Trophoblast cell (in vitro differentiated cells and primary cell): Measurements from ENCODE around the gene IL1RN.
A peak's percentile ranks its signal among the peaks of the same experiment; 100 is the strongest.

Experiments
- DNase-seq, 2 donors: peaks; one replicate each; pipeline ENCODE4 v3.0.0-alpha.2; 2016
- H2AFZ ChIP-seq: 2 replicates; pipeline ENCODE4 v1.6.1; 2013; ENCODE audit warnings: low read length, moderate library complexity, mild to moderate bottlenecking; ENCODE audit not compliant: insufficient read depth, poor library complexity
- H2AK5ac ChIP-seq: 2 replicates; pipeline ENCODE4 v1.6.1; 2013; ENCODE audit warnings: mild to moderate bottlenecking, low read length
- H2BK120ac ChIP-seq: 2 replicates; pipeline ENCODE4 v1.6.1; 2013; ENCODE audit warnings: low read length, mild to moderate bottlenecking, moderate library complexity; ENCODE audit not compliant: insufficient read depth, poor library complexity
- H2BK12ac ChIP-seq: 2 replicates; pipeline ENCODE4 v1.6.1; 2013; ENCODE audit warnings: mild to moderate bottlenecking, low read length, moderate library complexity
- H2BK5ac ChIP-seq: 2 replicates; pipeline ENCODE4 v1.6.1; 2013; ENCODE audit warnings: low read length, low read depth, moderate library complexity, mild to moderate bottlenecking; ENCODE audit not compliant: poor library complexity
- H3K14ac ChIP-seq: 2 replicates; pipeline ENCODE4 v1.6.1; 2013; ENCODE audit warnings: mild to moderate bottlenecking, low read length
- H3K18ac ChIP-seq: 2 replicates; pipeline ENCODE4 v1.6.1; 2013; ENCODE audit warnings: mild to moderate bottlenecking, low read length
- H3K23ac ChIP-seq: 2 replicates; pipeline ENCODE4 v1.6.1; 2013; ENCODE audit warnings: low read length
- H3K27ac ChIP-seq: 2 replicates; pipeline ENCODE4 v1.5.1; 2013; ENCODE audit warnings: low read depth, mild to moderate bottlenecking, inconsistent platforms, low read length, moderate library complexity
- H3K27me3 ChIP-seq: 2 replicates; pipeline ENCODE4 v1.6.1; 2013; ENCODE audit warnings: inconsistent platforms, mild to moderate bottlenecking, low read length, moderate library complexity; ENCODE audit not compliant: insufficient read depth
- H3K36me3 ChIP-seq, 2 experiments: 1 replicate in 1 of 2; 2 replicates in 1 of 2; pipeline ENCODE4 v1.6.1; 2013; ENCODE audit warnings: low read length in 2 of 2, mild to moderate bottlenecking in 2 of 2, moderate library complexity in 1 of 2; ENCODE audit not compliant: insufficient read depth in 2 of 2, control insufficient read depth in 1 of 2
- H3K4ac ChIP-seq: 2 replicates; pipeline ENCODE4 v1.6.1; 2013; ENCODE audit warnings: low read depth, mild to moderate bottlenecking, low read length, moderate library complexity
- H3K4me1 ChIP-seq, 2 experiments: 1 replicate in 1 of 2; 2 replicates in 1 of 2; pipeline ENCODE4 v1.6.1; 2013; ENCODE audit warnings: low read length in 2 of 2, mild to moderate bottlenecking in 2 of 2, moderate library complexity in 1 of 2; ENCODE audit not compliant: insufficient read depth in 2 of 2, control insufficient read depth in 1 of 2
- H3K4me2 ChIP-seq: 2 replicates; pipeline ENCODE4 v1.6.1; 2013; ENCODE audit warnings: inconsistent platforms, mild to moderate bottlenecking, low read length, moderate library complexity
- H3K4me3 ChIP-seq: 2 replicates; pipeline ENCODE4 v1.5.1; 2013; ENCODE audit warnings: mild to moderate bottlenecking, low read depth, low read length, inconsistent platforms
- H3K79me1 ChIP-seq: one replicate; pipeline ENCODE4 v1.6.1; 2013; ENCODE audit warnings: low read length
- H3K79me2 ChIP-seq: 2 replicates; pipeline ENCODE4 v1.6.1; 2013; ENCODE audit warnings: low read length, mild to moderate bottlenecking; ENCODE audit not compliant: control insufficient read depth, insufficient read depth, poor library complexity
- H3K9ac ChIP-seq: 2 replicates; pipeline ENCODE4 v1.6.1; 2013; ENCODE audit warnings: mild to moderate bottlenecking, low read length
- H3K9me3 ChIP-seq: 2 replicates; pipeline ENCODE4 v1.6.1; 2013; ENCODE audit warnings: low read depth, mild to moderate bottlenecking, control low read depth, inconsistent platforms, low read length; ENCODE audit not compliant: insufficient read depth
- H4K12ac ChIP-seq: 2 replicates; pipeline ENCODE4 v1.6.1; 2013; ENCODE audit warnings: low read depth, mild to moderate bottlenecking, low read length, moderate library complexity
- H4K8ac ChIP-seq: 2 replicates; pipeline ENCODE4 v1.6.1; 2013; ENCODE audit warnings: low read depth, mild to moderate bottlenecking, low read length, moderate library complexity
- H4K91ac ChIP-seq: one replicate; pipeline ENCODE4 v1.6.1; 2013; ENCODE audit warnings: low read depth, mild to moderate bottlenecking, low read length, moderate library complexity
- WGBS: extraction: QIAGEN DNeasy Blood & Tissue Kit; methylation state at CpG from one replicate; pipeline ENCODE4 v1.1.7; 2013; ENCODE audit warnings: missing lambda C conversion rate; ENCODE audit not compliant: insufficient read length, insufficient coverage; ENCODE audit errors: extremely low coverage; 5-methylcytosine and 5-hydroxymethylcytosine counted together

Gene IL1RN

DNA sequence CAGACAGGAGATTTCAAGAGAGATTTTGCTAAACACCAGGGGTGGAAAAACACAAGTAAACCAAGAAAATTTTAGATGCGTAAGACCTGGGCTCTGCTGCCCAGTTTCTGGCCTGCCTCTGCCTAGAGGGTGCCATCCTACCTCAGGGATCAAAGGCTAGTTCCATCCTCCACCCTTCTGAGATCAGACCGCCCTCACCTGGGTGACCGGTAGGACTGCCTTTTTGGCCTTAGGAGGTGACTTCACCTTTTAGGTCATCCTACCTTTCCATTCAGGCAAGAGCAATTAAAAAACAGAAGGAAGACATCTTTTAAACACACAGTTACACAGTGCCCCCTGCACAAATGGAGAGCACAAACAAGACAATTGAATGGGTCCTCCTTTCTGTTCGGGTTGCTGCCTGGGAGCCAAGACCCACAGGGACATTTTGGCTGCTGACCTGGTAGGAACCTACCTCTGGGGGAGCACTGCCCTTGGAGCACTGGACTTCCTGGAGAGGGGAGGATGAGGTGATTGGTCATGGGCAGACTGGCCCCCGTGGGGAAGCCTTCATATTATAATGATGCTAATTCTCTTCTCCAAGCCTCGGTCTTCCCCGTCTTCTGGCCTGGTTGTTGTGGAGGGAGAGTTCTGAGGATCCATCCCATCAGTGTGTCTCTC is 49.4 kb downstream of the IL1RN start:
- H2BK5ac ChIP-seq = peak overlapping the region; percentile 26
- H2BK120ac ChIP-seq = peak overlapping the region; percentile 29
- H3K23ac ChIP-seq = no peak overlapping the region
- H2AK5ac ChIP-seq = peak overlapping the region; percentile 38
- no peak overlapping the region for H4K12ac ChIP-seq
- H2AFZ ChIP-seq = no peak overlapping the region
- H3K4me3 ChIP-seq = no peak overlapping the region
- no peaks in the 10 kb centered on the region for H3K27me3 ChIP-seq
- peak; percentile 47 to 71 for DNase-seq
- peak overlapping the region; percentile 83 for H4K91ac ChIP-seq
- H2BK12ac ChIP-seq = no peak overlapping the region
- no peak overlapping the region for H3K4ac ChIP-seq
- no peaks in the 10 kb centered on the region for H3K36me3 ChIP-seq
- H3K4me2 ChIP-seq = no peak overlapping the region
- H3K9me3 ChIP-seq = no peaks in the 10 kb centered on the region
- peaks cover 28% of the 10 kb centered on the region for H3K79me1 ChIP-seq
- peak overlapping the region; percentile 48 for H3K18ac ChIP-seq
- peaks cover 33 to 39% of the 10 kb centered on the region in 2 experiments for H3K4me1 ChIP-seq
- H3K27ac ChIP-seq = peak overlapping the region; percentile 40
- peak overlapping the region; percentile 55 for H3K14ac ChIP-seq
- no CpG with 5 or more reads among the region's 7 CpGs for WGBS
- H4K8ac ChIP-seq = no peak overlapping the region
- H3K9ac ChIP-seq = no peak overlapping the region
- no peaks in the 10 kb centered on the region for H3K79me2 ChIP-seq

DNA sequence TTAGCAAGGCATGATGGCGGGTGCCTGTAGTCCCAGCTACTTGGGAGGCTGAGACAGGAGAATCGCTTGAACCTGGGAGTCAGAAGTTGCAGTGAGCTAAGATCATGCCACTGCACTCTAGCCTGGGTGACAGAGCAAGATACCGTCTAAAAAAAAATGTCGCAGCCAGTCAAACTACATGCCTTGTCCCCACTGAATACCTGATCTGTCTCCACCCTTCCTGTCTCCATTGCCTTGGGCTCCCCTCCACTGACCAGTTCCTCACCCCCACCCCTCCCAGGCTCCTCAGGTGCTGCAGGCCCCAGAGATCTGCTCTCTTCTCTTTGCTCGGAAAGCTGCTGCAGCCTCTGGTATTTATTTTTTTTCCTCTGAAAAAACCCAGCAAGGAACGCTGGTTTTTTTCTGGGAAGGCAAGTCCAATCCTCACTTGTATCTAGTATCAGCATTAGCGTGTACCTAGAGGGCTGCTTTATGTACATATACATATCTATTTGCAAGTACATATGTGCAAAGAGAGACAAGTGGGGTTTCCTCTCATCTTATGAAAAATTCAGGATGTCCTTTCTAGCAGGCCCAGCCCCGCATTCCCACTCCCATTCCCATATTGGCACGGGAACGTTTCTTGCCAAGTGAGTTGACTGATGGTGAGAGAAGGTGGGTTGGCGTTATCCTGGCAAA is 50.8 kb downstream of the IL1RN start:
- peak overlapping the region; percentile 25 for H2AK5ac ChIP-seq

GRCh38 chr2:113178891-113179290 is 51.5 kb downstream of the IL1RN start:
- peak overlapping the region; percentile 22 for H3K4ac ChIP-seq
- peak overlapping the region; percentile 67 for H3K14ac ChIP-seq
- H2BK5ac ChIP-seq = peak overlapping the region; percentile 73
- peaks cover 33 to 39% of the 10 kb centered on the region in 2 experiments for H3K4me1 ChIP-seq
- H3K4me3 ChIP-seq = no peak overlapping the region
- DNase-seq = no peak
- peaks cover 28% of the 10 kb centered on the region for H3K79me1 ChIP-seq
- no peaks in the 10 kb centered on the region for H3K9me3 ChIP-seq
- no peak overlapping the region for H2AFZ ChIP-seq
- H4K12ac ChIP-seq = no peak overlapping the region
- no peak overlapping the region for H3K9ac ChIP-seq
- peak overlapping the region; percentile 57 for H4K8ac ChIP-seq
- H3K36me3 ChIP-seq = peaks cover 3 to 6% of the 10 kb centered on the region in 2 experiments
- peak overlapping the region; percentile 59 for H2BK12ac ChIP-seq
- peak overlapping the region; percentile 89 for H2BK120ac ChIP-seq
- peak overlapping the region; percentile 86 for H4K91ac ChIP-seq
- no CpG with 5 or more reads among the region's 4 CpGs for WGBS
- H3K18ac ChIP-seq = peak overlapping the region; percentile 50
- peak overlapping the region; percentile 75 for H3K27ac ChIP-seq
- peak overlapping the region; percentile 25 for H2AK5ac ChIP-seq
- H3K4me2 ChIP-seq = no peak overlapping the region
- H3K23ac ChIP-seq = no peak overlapping the region
- H3K27me3 ChIP-seq = no peaks in the 10 kb centered on the region
- no peaks in the 10 kb centered on the region for H3K79me2 ChIP-seq

More for the DNA sequence above, 50.8 kb downstream of the IL1RN start:
- H2AFZ ChIP-seq = no peak overlapping the region
- no peak overlapping the region for H4K12ac ChIP-seq
- H3K27ac ChIP-seq = peak overlapping the region; percentile 75
- peaks cover 33 to 39% of the 10 kb centered on the region in 2 experiments for H3K4me1 ChIP-seq
- peak overlapping the region; percentile 86 for H4K91ac ChIP-seq
- peak overlapping the region; percentile 73 for H2BK5ac ChIP-seq
- peak overlapping the region; percentile 89 for H2BK120ac ChIP-seq
- peak overlapping the region; percentile 37 for H4K8ac ChIP-seq
- peak overlapping the region; percentile 50 for H3K18ac ChIP-seq
- H3K4me3 ChIP-seq = no peak overlapping the region
- H3K9ac ChIP-seq = no peak overlapping the region
- no peaks in the 10 kb centered on the region for H3K27me3 ChIP-seq
- peaks cover 3 to 6% of the 10 kb centered on the region in 2 experiments for H3K36me3 ChIP-seq
- no peak overlapping the region for H3K23ac ChIP-seq
- no peaks in the 10 kb centered on the region for H3K9me3 ChIP-seq
- H3K79me2 ChIP-seq = no peaks in the 10 kb centered on the region
- H3K4me2 ChIP-seq = no peak overlapping the region
- H2BK12ac ChIP-seq = peak overlapping the region; percentile 59
- H3K4ac ChIP-seq = peak overlapping the region; percentile 22
- H3K14ac ChIP-seq = peak overlapping the region; percentile 67
- peaks cover 28% of the 10 kb centered on the region for H3K79me1 ChIP-seq
- no CpG with 5 or more reads among the region's 11 CpGs for WGBS
- DNase-seq = peak; percentile 56 to 80

DNA sequence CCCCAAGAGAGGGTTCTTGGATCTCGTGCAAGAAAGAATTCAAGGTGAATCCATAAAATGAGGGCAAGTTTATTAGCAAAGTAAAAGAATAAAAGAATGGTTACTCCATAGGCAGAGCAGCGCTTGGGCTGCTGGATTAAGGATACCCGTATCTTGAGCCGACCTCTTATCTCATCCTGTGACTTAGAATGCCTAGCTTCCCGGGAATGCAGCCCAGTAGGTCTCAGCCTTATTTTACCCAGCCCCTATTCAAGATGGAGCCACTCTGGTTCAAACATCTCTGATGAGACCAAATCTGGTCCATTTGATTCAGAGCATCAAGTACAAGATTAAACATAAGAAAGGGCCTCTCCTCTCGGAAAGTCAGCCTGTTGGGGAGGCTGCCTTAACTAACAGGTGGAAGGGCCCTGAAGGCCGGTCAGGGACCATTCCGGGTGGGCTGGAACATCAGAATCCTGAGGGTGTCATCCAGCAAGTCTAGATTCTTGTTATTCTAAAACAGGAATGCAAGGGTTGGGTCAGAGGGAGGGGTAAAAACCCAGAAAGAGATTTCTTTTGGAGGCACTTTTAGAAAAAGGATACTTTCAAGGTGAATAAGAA is 52.1 kb downstream of the IL1RN start:
- no CpG with 5 or more reads among the region's 8 CpGs for WGBS
- peak overlapping the region; percentile 73 for H2BK5ac ChIP-seq
- H3K14ac ChIP-seq = no peak overlapping the region
- H2AFZ ChIP-seq = no peak overlapping the region
- peaks cover 33 to 39% of the 10 kb centered on the region in 2 experiments for H3K4me1 ChIP-seq
- H3K23ac ChIP-seq = no peak overlapping the region
- no peak overlapping the region for H2BK120ac ChIP-seq
- H3K36me3 ChIP-seq = peaks cover 4 to 6% of the 10 kb centered on the region in 2 experiments
- no peak overlapping the region for H2AK5ac ChIP-seq
- H3K9ac ChIP-seq = no peak overlapping the region
- no peaks in the 10 kb centered on the region for H3K27me3 ChIP-seq
- H3K79me2 ChIP-seq = no peaks in the 10 kb centered on the region
- H3K4me2 ChIP-seq = no peak overlapping the region
- H3K9me3 ChIP-seq = no peaks in the 10 kb centered on the region
- H3K79me1 ChIP-seq = peaks cover 29% of the 10 kb centered on the region
- no peak overlapping the region for H4K91ac ChIP-seq
- H4K8ac ChIP-seq = no peak overlapping the region
- H2BK12ac ChIP-seq = no peak overlapping the region
- H4K12ac ChIP-seq = no peak overlapping the region
- H3K4me3 ChIP-seq = no peak overlapping the region
- no peak overlapping the region for H3K4ac ChIP-seq
- DNase-seq = peak; percentile 88 to 91
- peak overlapping the region; percentile 41 for H3K27ac ChIP-seq
- no peak overlapping the region for H3K18ac ChIP-seq
